Suppressor macrophage treated with lipopolysaccharide for 4 hours (primary cell): ENCODE data around the gene HDAC4.

Experiments used
- DNase-seq: peaks from one replicate; pipeline ENCODE4 v3.0.0-alpha.2; 2020

HDAC4 gene

GRCh38 chr2:239365782-239366435 lies 34.9 kb downstream of the HDAC4 start:
- DNase-seq, result no peak

DNA sequence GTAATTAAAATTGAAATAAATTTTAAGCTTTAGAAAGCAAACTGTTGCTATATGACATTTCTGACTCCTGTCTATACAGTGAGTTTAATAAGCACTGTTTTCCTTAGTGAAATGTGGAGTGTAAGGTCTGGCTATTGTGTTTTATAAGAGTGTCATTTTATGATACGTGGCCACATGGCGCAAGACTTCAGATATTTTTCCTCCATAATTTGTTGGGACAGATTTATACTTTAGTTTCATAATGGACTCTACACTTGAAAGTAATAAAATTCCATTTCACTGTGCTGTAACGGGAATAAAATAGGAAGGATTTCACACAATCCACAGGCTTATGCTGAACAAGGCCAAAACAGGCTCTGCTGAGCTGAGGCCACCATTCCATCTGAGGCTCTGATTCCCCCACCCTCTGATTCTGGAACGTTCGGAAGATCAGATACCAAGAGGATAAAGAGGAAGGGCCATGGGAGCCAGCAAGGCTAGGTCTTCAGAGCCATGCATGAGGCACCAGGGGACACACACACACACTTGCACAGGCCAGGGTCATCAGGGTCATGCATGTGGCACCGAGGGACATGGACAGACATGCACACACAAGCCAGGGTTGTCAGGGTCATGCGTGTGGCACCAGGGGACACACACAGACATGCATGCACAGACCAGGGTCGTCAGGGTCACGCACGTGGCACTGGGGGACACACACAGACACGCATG lies 35.6 kb downstream of the HDAC4 start:
- DNase-seq, result no peak

- no peak for DNase-seq
Measured at GRCh38 chr2:239363946-239364637, 36.7 kb downstream of the HDAC4 start.

- no peak for DNase-seq
Measured at GRCh38 chr2:239362507-239362906, 38.3 kb downstream of the HDAC4 start.

DNA sequence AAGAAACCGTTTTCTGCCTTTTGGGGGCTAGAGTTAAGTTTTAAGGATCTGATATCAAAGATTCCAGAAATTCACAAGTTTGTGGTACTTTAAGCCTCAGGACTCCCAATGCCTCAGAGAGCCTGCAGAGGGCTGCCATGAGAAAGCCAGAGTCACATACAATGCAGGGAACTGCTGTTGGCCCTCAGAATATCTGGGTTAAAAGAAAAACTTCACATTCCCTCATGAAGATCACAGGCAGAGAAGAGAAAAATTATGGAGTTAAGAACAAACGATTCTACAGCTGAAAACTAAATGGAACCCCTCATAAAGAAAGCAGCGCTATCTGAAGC lies 39.5 kb downstream of the HDAC4 start:
- DNase-seq, result no peak

GRCh38 chr2:239360421-239361310 lies 40.2 kb downstream of the HDAC4 start:
- DNase-seq, result no peak

DNA sequence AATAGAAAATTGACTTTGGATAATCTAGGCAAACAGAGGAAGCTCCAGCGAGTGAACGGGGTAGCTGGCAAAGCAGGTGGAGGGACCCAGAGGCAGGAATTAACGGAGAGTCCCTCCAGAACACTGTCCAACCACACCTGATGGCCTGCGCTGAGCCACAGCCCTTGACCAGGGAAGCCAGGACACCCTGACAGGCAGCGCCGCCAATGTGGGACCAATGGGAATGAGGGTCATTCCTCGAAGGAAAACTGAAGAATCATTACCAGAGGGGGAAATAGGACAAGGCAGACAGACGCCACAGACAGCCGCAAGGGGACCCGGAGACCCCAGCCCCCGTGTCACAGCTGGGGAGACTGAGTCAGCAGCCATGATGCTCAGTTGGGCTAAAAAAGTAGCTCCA lies 40.8 kb downstream of the HDAC4 start:
- DNase-seq, result no peak

GRCh38 chr2:239359196-239359912 lies 41.5 kb downstream of the HDAC4 start:
- DNase-seq, result no peak

GRCh38 chr2:239358062-239358754 lies 42.6 kb downstream of the HDAC4 start:
- no peak for DNase-seq

GRCh38 chr2:239355724-239356123 lies 45.1 kb downstream of the HDAC4 start:
- no peak for DNase-seq

- no peak for DNase-seq
Measured at GRCh38 chr2:239355139-239355538, 45.7 kb downstream of the HDAC4 start.

DNA sequence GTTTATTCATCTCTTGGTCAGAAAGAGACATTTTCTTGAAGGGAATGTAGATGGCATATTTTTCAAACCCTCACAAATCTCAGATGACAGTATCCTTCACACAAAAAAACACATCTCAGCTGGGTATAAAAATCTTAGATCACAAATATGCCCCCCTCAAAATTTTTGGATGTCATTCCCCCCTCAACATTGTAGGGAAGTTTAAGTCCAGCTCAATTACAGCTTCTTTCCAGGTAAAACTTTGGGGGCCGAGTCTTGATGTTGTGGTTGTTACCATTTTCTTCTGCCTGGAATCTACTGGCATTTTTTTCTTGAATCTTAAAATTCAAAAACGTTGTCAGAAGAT lies 46.1 kb downstream of the HDAC4 start:
- no peak for DNase-seq

DNA sequence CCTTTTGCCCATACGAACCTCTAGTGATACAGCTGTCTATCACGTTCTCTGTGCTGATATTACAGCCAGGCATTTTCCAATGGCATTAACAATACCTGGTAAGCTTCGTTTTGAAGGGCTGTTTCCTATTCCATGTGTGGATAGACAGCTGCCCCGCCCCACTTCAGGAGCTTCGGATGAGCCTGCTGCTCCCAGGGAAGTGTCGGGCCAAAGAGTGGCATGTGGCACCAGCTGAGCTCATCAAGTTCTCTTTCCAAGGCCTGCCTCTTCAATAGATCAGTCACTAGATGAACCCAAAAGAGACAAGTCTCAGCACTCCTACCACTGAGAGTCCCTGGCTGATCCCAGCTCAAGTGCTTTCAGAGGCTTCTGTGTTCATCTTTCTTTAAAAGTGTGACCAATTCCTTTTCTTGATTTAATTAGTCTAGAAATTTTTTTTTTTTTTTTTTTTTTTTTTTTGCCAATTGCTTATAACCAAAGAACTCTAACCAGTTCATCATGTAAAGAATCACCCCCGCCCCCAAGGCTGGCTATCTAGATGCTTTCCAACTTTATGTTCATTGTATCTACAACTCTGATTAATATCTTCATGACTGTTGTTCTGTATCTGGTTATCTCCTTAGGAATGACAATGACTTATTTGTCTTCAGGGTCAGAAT lies 46.6 kb downstream of the HDAC4 start:
- DNase-seq, result no peak

GRCh38 chr2:239353692-239354091 lies 47.1 kb downstream of the HDAC4 start:
- no peak for DNase-seq

DNA sequence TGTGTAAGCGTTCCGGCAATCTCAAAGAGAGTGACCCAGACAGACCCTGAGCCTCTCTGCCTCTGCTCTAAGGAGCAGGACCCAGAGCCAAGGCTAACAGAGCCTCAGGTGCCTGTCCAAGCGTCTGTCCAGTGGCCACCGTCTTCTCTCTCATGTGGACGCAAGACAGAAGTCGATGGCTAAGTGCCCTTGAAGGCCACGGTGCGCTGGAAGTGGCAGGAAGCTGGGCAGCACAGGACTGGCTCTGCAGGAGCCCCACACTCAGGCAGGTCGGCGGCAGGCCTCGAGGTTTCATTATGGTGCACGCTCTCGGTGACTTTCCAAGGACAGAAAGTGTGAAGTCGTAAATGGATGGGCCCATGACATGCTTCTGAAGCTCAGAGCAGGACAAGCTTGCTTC lies 49.1 kb downstream of the HDAC4 start:
- DNase-seq, result no peak

GRCh38 chr2:239349453-239350135 lies 51.2 kb downstream of the HDAC4 start:
- DNase-seq, result no peak

DNA sequence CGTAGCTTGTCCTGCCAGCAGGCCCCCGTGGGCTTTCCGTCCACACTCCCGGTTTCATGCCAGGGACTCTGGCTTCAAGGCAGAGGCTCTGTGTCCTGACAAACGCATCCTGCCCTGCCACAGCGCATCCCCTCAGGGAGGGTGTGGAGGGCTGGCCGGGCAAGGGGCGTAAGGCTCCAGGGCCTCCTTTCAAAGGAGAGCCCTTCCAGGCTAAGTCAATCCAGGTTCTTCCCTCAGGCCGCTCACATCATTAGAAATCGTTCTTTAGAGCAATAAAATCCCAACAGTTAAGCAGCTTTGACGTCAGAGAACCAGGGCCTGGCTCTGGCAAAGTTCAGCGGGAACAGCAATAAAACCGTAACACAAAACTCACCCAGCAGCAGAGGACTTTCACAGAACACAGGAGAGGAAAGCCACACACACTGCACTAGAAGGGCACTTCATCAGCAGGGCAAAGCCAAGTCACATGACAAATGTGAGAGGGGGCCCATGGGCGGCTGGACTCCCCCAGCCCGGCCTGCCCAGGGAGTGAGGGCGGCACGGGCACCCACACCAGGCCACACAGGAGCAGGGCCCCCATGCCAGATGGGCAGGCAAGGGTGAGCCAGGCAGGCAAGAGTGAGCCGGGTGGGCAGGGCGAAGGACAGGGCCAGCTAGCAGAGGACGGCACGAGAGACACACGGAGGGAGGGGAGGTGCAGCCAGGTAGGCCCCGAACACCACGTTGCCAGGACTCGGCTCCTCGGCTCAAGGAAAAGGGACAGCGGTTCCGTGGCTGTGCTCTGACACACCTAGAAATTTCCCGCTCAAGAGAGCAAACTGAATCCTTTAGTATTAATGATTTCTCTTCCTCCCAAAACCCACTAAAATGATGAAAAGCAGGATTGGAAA lies 52.0 kb downstream of the HDAC4 start:
- DNase-seq, result no peak

GRCh38 chr2:239346676-239347075 lies 54.1 kb downstream of the HDAC4 start:
- no peak for DNase-seq

DNA sequence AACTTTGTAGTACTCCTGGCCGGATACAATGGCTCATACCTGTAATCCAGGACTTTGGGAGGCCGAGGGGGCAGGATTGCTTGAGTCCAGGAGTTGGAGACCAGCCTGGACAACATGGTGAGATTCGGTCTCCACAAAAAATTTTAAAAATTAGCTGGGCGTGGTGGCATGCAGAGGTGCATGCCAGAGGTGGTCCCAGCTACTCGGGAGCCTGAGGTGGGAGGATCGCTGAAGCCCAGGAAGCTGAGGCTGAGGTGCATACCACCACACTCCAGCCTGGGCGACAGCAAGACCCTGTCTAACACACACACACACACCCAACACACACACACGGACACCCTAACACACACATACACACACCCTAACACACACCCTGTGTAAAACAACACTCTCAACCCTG lies 55.6 kb downstream of the HDAC4 start:
- no peak for DNase-seq

- DNase-seq, result no peak
Measured at GRCh38 chr2:239344857-239345216, 56.0 kb downstream of the HDAC4 start.
